GM12801 (cell line): ENCODE measurements around the gene MDFI.

ENCODE experiments used
- TF ChIP-seq, protein P1 (sequence below): IDR thresholded peaks from one replicate; pipeline ENCODE4 v1.5.1; 2011; ENCODE audit warnings: control low read depth; ENCODE audit not compliant: insufficient read length; ENCODE audit errors: extremely low read depth

MDFI gene

DNA sequence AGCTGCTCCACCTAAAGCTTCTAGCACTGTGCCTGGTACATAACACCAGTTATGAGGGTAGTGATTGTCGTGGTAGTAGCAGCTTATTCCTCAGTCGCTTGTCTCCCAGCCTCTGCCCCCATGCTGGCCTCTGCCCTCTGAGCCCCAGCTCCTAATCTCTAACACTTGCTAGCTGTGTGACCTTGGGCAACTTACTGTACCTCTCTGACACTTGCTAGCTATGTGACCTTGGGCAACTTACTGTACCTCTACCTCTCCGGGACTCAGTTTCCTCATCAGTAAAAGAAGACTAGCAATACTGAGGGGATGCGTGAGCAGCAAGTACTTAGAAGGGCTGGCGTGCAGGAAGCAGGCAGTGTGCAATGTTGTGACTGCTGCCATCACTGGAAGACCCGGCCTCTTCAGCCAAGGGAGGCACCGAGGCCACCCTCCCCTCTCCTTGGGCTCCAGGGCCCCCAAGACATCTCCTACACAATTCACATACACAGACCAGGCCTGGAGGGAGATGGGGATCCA is 9.9 kb downstream of the MDFI start:
- TF ChIP-seq, protein P1, sequence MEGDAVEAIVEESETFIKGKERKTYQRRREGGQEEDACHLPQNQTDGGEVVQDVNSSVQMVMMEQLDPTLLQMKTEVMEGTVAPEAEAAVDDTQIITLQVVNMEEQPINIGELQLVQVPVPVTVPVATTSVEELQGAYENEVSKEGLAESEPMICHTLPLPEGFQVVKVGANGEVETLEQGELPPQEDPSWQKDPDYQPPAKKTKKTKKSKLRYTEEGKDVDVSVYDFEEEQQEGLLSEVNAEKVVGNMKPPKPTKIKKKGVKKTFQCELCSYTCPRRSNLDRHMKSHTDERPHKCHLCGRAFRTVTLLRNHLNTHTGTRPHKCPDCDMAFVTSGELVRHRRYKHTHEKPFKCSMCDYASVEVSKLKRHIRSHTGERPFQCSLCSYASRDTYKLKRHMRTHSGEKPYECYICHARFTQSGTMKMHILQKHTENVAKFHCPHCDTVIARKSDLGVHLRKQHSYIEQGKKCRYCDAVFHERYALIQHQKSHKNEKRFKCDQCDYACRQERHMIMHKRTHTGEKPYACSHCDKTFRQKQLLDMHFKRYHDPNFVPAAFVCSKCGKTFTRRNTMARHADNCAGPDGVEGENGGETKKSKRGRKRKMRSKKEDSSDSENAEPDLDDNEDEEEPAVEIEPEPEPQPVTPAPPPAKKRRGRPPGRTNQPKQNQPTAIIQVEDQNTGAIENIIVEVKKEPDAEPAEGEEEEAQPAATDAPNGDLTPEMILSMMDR, result no peak

DNA sequence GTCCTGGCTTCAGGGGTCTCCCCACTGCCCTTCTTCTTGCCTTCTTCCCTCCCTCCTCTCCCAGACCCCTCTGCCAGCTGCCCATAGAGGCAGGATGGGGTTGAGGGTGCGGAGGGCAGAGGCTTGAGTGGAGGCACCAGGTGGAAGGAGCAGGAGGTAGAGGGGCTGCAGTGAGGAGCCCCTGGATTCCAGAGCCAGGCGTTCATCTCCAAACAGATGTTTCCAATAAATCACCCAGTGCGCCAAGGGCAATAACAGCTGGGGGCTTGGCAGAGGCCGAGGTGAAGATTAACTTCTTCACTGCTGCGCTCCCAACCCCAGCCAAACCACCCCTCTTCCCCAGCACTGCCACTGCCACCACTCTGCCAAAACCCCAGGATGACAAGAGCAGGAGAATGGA is 10.7 kb downstream of the MDFI start:
- TF ChIP-seq, protein P1, result no peak

DNA sequence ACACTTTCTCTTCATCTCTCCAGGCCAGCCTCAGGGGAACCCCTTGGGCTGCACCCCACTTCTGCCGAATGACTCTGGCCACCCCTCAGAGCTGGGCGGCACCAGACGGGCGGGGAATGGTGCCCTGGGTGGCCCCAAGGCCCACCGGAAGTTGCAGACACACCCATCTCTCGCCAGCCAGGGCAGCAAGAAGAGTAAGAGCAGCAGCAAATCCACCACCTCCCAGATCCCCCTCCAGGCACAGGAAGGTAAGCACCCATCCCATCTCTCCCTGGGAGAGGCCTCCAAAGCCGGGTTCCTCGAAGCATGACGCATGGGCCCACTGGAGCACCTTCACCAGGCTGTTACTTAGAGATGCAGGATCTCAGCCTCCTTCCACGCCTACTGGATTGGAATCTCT is 11.3 kb downstream of the MDFI start:
- TF ChIP-seq, protein P1, result no peak

DNA sequence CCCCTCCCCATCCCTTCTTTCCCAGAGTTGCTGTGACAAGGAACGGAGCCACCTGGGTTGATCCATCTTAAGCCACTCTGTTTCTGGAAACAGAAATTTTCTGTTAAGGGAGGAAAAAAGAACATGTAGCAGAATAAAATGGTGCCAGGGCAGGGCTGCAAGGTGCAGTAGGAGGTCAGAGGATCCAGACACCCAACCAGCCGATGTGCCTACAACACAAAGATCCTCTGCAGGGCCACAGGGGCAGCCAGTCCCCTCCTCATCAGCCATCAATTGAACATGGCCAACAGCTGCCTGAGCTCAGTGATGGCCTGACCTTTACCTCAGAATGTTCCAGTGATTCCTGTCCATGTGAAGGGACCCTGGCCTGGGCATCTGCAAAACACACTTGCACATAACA is 11.9 kb downstream of the MDFI start:
- TF ChIP-seq, protein P1, result no peak

DNA sequence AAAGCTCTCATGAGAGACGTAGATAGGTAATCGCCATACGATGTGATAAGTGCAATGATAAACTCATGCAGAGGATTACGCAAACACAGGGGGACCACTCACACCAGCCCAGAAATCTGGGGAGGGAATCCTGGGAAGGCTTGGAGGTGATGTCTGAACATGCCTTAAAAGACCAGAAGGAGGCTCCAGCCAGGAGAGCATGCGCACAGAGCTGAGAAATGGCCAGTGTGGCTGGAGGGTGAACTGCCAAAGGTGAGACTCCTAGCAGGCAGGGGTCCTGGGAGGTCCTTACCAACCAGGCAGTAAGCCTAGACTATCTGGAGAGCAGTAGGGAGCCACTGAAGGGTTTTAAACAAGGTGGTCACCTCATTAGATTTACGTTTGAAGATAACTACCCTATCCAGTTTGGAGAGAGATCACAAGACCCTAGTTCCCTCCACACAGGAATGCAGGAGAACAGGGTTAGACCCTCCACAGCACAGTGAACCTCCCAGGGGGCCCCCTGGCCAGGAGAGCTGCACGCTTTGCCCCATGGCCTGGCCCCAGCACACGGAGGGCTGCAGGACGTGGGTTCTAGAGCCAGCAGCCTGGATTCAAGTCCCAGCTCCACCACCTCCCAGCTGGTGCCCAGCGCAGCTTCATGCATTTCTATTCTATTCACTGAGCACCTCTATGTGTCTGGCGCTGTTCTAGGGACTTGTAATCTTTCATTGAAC is 13.1 kb downstream of the MDFI start:
- TF ChIP-seq, protein P1, result no peak

DNA sequence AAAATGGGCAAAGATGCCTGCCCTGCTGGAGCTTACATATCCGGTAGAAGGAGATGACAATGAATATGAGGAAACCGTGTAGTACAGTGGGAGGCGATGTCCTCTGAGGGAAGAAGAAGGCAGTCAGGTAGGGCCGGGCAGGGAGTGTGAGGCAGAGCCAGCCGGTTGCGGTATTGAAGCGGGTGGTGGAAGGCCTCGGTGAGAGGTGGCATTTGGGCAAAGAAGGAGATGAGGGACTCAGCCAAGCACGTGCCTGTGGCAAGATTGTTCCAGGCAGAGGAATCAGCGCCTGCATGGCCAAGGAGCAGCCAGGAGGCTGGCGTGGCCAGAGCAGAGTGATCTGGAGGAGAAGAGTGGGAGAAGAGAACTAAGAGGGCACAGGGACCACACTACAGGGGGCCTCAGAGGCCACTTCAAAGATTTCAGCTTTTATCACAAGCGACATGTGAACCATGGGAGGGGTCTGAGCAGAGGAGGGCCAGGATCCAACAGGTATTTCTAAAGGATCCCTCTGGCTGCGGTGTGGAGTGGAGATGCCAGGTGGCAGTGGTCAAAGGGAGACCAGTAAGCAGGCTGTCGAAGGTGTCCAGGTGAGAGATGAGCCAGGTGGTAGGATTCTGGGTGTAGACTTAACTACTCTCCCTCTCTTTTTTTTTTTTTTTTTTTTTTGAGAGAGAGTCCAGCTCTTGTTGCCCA is 13.8 kb downstream of the MDFI start:
- TF ChIP-seq, protein P1, result no peak

DNA sequence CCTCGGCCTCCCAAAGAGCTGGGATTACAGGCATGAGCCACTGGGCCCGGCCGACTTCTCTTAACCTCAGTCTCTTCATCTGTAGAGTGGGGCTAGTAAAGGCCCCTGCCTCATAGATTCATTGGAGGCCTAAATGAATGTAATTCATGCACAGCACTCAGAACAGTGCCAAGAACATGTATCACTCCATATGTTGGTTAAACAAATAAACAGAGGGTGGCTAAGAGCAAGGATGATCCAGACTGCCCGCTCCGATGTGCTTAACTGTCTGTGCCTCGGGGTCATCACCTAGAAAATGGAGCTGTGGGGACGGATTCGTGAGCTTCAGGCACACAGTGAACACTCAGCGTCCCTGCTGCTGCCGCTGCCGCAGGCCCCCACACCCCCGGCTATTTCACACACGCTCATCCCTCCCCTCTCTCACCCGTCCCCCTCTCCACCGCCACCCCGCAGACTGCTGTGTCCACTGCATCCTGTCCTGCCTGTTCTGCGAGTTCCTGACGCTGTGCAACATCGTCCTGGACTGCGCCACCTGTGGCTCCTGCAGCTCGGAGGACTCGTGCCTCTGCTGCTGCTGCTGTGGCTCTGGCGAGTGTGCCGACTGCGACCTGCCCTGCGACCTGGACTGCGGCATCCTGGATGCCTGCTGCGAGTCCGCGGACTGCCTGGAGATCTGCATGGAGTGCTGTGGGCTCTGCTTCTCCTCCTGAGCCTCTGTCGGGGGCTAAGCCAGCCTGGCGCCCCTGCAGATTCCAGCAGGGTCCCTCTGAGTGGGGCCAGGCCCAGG is 14.8 kb downstream of the MDFI start:
- TF ChIP-seq, protein P1, result no peak
